Activated naive CD4-positive, alpha-beta T cell treated with anti-CD3 and anti-CD28 coated beads, Interleukin-2, amount 50 U/mL, for 24 hours (primary cell): ENCODE measurements around the gene BAHD1.
"Not testable (repeated sequence)": the region's sequence is repeated elsewhere in the genome, so short reads cannot be mapped to it uniquely, and the experiment has no call there.

Experiments
- H3K27ac Mint-ChIP-seq: one replicate; pipeline ENCODE4 v1.8.0; 2021; ENCODE audit warnings: mild to moderate bottlenecking, mixed read lengths
- H3K27me3 Mint-ChIP-seq: one replicate; pipeline ENCODE4 v1.8.0; 2021; ENCODE audit warnings: mixed read lengths
- H3K36me3 Mint-ChIP-seq: one replicate; pipeline ENCODE4 v1.8.0; 2021; ENCODE audit warnings: mixed read lengths
- H3K4me1 Mint-ChIP-seq: one replicate; pipeline ENCODE4 v1.8.0; 2021; ENCODE audit warnings: mixed read lengths
- H3K4me3 Mint-ChIP-seq: one replicate; pipeline ENCODE4 v1.8.0; 2021; ENCODE audit warnings: mild to moderate bottlenecking, mixed read lengths
- H3K9me3 Mint-ChIP-seq: one replicate; pipeline ENCODE4 v1.8.0; 2021; ENCODE audit warnings: mixed read lengths

Gene BAHD1

DNA sequence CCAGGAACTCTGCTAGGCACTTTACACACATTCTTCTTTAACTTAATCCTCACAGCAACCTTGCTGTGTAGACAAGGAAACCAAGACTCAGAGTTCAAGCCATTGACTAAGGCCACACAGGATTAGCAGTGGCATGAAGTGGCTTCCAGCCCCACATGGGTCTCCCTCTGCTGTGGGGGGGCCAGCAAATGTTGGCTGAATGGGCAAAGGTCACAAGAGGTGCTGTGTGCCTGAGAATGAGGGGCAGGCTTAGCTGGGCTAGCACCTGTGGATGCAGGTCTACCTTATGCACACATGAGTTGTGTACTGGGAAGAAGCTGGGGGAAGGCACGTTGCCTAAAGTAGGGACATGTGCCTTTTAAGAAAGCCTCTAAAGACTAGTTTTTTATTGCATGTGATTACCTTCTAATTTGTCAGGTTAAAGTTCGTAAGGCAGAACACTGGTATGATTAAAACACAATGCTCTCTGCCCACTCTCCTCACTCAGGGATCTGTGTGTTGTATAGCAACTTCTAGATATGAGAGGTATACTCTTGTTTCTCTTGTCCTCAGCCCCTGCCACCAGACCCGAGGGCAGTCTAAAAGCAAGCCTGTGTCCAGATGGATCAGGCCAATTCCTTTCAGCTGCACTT is 10.9 kb downstream of the BAHD1 start:
- H3K4me3 Mint-ChIP-seq = peak overlapping the region; percentile 51
- H3K36me3 Mint-ChIP-seq = peaks cover 3% of the 10 kb centered on the region
- no peaks in the 10 kb centered on the region for H3K27me3 Mint-ChIP-seq
- peaks cover 93% of the 10 kb centered on the region for H3K4me1 Mint-ChIP-seq
- H3K9me3 Mint-ChIP-seq = no peaks in the 10 kb centered on the region
- peak overlapping the region; percentile 67 for H3K27ac Mint-ChIP-seq

GRCh38 chr15:40452296-40453090 is 11.7 kb downstream of the BAHD1 start:
- H3K9me3 Mint-ChIP-seq = no peaks in the 10 kb centered on the region

DNA sequence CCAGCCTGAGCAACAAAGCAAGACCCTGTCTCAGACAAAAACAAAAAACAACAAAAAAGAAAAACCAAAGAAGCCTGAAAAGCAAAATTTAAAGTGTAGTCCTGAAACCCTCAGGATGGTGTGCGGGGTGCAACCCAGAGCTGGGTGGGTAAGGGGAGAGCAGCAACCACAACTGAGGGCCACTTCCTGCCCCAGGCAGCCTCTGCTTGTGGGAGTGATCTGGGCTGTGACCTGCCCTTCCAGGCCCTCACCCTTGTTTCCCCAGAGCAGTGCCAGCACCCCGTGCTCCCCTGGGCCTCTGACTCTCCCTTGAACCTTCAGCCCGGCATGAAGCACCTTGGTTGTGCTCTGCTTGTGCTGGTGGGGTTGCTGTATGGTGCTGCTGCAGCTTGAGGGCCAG is 13.2 kb downstream of the BAHD1 start:
- not testable (repeated sequence) for H3K9me3 Mint-ChIP-seq, H3K36me3 Mint-ChIP-seq, H3K27me3 Mint-ChIP-seq
- Mint-ChIP-seq H3K27ac (peak overlapping the region; percentile 57), H3K4me3 (peak overlapping the region; percentile 71), H3K4me1 (peaks cover 91% of the 10 kb centered on the region)

More at GRCh38 chr15:40452296-40453090, 11.7 kb downstream of the BAHD1 start:
- no peaks in the 10 kb centered on the region for H3K27me3 Mint-ChIP-seq
- peak overlapping the region; percentile 67 for H3K27ac Mint-ChIP-seq
- H3K4me1 Mint-ChIP-seq = peaks cover 96% of the 10 kb centered on the region
- peak overlapping the region; percentile 71 for H3K4me3 Mint-ChIP-seq
- peaks cover 3% of the 10 kb centered on the region for H3K36me3 Mint-ChIP-seq

GRCh38 chr15:40454904-40455391 is 14.2 kb downstream of the BAHD1 start:
- Mint-ChIP-seq H3K9me3 (no peaks in the 10 kb centered on the region), H3K4me3 (peak overlapping the region; percentile 76), H3K27ac (peak overlapping the region; percentile 76), H3K4me1 (peaks cover 81% of the 10 kb centered on the region), H3K27me3 (no peaks in the 10 kb centered on the region), H3K36me3 (no peaks in the 10 kb centered on the region)

DNA sequence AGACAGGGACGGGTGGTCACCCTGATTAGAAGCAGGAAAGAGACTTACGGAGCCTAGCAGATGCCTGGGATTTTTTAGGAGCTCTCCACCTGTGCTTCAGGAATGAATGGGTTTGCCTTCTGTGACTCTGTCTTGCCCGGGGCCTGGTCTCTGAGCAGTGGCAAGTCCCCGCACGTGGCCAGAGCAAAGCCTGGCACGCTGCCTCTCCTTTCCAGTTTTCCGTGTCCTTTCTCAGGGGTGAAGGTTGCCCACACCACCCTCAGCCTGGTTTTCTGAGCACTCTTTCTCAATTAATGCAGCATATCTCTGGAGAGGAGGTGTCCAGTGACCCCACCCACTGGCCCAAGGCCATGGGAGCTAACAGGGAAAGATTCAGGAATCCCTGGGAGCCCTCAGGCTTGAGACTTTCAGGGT is 15.6 kb downstream of the BAHD1 start:
- Mint-ChIP-seq H3K27me3 (no peaks in the 10 kb centered on the region), H3K9me3 (no peaks in the 10 kb centered on the region), H3K27ac (peak overlapping the region; percentile 1), H3K4me1 (peaks cover 67% of the 10 kb centered on the region), H3K4me3 (no peak overlapping the region), H3K36me3 (no peaks in the 10 kb centered on the region)

DNA sequence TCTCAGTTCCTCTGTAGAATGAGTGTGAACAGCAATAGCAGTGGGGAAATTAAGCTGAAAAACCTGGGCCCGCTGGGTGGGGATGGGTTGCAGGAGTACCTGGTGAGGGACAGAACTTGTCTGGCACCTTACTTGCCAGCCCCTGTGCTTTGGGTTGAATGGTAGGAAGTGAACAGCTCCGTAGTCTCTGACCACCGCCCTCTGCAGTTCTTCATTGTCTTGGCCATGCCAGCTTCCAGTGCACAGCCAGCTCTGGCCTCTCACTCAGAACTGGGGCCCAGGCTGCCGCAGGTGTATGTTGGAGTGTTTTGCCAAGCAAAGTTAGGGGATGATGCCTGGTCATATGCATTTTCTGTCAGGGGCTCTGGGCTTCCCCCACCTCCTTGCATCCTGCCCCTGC is 16.0 kb downstream of the BAHD1 start:
- Mint-ChIP-seq H3K36me3 (no peaks in the 10 kb centered on the region), H3K27me3 (no peaks in the 10 kb centered on the region), H3K4me3 (peak overlapping the region; percentile 47), H3K9me3 (no peaks in the 10 kb centered on the region), H3K4me1 (peaks cover 63% of the 10 kb centered on the region), H3K27ac (peak overlapping the region; percentile 59)

- Mint-ChIP-seq H3K36me3 (no peaks in the 10 kb centered on the region), H3K9me3 (no peaks in the 10 kb centered on the region), H3K4me3 (no peak overlapping the region), H3K27me3 (no peaks in the 10 kb centered on the region), H3K27ac (no peak overlapping the region), H3K4me1 (peaks cover 43% of the 10 kb centered on the region)
Measured at GRCh38 chr15:40458495-40459371, 18.0 kb downstream of the BAHD1 start.

GRCh38 chr15:40459391-40460015 is 18.8 kb downstream of the BAHD1 start:
- Mint-ChIP-seq H3K36me3 (no peaks in the 10 kb centered on the region), H3K9me3 (no peaks in the 10 kb centered on the region), H3K4me1 (peaks cover 35% of the 10 kb centered on the region), H3K27me3 (no peaks in the 10 kb centered on the region), H3K27ac (no peak overlapping the region), H3K4me3 (no peak overlapping the region)

DNA sequence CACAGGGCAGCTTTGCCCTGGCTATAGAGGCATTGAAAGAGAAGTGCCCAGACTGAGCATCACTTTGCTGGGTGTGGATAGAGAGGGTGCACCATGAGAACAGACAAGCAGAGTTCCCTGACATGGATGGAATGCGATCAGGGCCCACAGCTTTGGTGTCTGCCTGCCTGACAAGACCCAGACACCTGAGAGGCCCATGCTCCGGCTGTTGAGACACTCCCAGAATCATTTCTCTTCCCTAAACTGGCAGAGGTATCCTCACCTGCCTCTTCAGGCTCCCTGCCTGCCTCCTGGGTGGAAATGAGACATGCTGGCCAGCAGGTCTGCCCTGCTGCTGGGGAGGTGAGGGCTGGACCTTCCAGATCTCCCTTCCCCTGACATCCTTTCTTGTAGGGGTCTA is 19.7 kb downstream of the BAHD1 start:
- no peaks in the 10 kb centered on the region for H3K9me3 Mint-ChIP-seq
- H3K4me1 Mint-ChIP-seq = peaks cover 26% of the 10 kb centered on the region
- H3K4me3 Mint-ChIP-seq = no peak overlapping the region
- H3K36me3 Mint-ChIP-seq = peaks cover under 1% of the 10 kb centered on the region
- no peak overlapping the region for H3K27ac Mint-ChIP-seq
- no peaks in the 10 kb centered on the region for H3K27me3 Mint-ChIP-seq

GRCh38 chr15:40461958-40462357 is 21.2 kb downstream of the BAHD1 start:
- no peak overlapping the region for H3K27ac Mint-ChIP-seq
- peaks cover 5% of the 10 kb centered on the region for H3K36me3 Mint-ChIP-seq
- no peaks in the 10 kb centered on the region for H3K27me3 Mint-ChIP-seq
- peaks cover 16% of the 10 kb centered on the region for H3K4me1 Mint-ChIP-seq
- no peaks in the 10 kb centered on the region for H3K9me3 Mint-ChIP-seq
- no peak overlapping the region for H3K4me3 Mint-ChIP-seq

DNA sequence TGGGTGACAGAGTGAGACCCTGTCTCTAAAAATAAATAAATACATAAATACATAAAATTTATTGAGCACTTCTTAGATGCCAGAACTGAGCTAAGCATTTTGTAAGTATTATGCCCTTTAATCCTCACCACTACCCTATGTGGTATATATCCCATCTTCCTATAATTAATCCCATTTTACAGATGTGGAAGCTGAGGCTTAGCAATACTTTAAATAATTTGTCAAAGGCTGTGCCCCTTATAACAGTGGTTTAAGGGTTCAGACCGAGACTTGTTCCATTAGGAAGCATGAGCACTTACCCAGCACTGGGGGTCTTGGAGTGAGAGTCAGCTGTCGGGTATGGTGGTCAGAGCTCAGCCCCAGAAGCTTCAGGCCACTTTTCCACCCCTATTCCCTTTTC is 22.5 kb downstream of the BAHD1 start:
- H3K9me3 Mint-ChIP-seq = no peaks in the 10 kb centered on the region
- H3K4me3 Mint-ChIP-seq = no peak overlapping the region
- H3K27ac Mint-ChIP-seq = no peak overlapping the region
- H3K27me3 Mint-ChIP-seq = no peaks in the 10 kb centered on the region
- H3K4me1 Mint-ChIP-seq = peaks cover 13% of the 10 kb centered on the region
- peaks cover 5% of the 10 kb centered on the region for H3K36me3 Mint-ChIP-seq

GRCh38 chr15:40463886-40464545 is 23.3 kb downstream of the BAHD1 start:
- Mint-ChIP-seq H3K27ac (no peak overlapping the region), H3K27me3 (no peaks in the 10 kb centered on the region), H3K4me1 (peaks cover 13% of the 10 kb centered on the region), H3K36me3 (peaks cover 5% of the 10 kb centered on the region), H3K4me3 (no peak overlapping the region), H3K9me3 (no peaks in the 10 kb centered on the region)

DNA sequence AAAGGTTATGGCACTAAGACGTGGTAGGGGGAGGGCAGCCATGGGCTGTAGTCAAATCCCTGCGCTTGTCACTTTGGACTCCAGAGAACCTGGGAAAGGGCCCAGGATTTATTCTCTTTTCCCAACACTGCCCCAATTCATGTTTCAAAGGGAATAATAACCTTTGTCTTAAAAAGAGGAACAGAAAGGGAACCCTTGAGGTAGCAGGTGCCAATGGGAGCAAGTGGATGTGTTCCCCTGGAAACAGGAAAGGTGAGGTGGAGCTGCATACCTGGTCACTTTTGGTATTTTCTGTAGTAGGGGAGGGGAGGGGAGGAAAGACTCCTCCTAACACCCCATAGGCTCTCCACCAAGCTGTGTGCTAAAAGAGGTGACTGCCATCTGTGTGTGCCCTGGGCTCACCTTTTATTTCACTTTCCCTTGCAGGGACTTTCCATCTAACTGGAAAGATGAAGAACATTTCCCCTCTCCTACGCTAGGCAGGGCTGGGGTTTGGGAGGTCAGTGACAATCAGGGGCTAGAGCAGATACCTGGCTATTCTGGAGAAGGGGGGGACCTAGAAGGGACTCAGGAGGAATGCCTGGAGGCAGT is 23.9 kb downstream of the BAHD1 start:
- no peaks in the 10 kb centered on the region for H3K9me3 Mint-ChIP-seq
- peaks cover 20% of the 10 kb centered on the region for H3K4me1 Mint-ChIP-seq
- no peak overlapping the region for H3K27ac Mint-ChIP-seq
- H3K4me3 Mint-ChIP-seq = no peak overlapping the region
- no peaks in the 10 kb centered on the region for H3K27me3 Mint-ChIP-seq
- peaks cover 5% of the 10 kb centered on the region for H3K36me3 Mint-ChIP-seq

DNA sequence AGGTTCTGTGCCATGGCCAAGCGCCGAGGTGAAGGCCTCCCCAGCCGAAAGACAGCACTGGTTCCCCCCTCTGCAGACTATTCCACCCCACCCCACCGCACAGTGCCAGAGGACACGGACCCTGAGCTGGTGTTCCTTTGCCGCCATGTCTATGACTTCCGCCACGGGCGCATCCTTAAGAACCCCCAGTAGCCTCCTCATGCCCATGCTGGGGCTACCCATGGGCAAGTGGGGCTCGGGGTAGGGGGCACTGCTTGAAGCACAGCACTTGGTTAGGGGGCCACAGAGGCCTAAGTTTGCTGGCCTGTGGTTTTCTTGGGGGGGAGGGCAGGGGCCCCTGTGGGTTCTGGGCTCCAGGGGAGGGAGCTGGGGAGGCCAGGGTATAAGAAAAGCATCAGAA is 25.2 kb downstream of the BAHD1 start:
- Mint-ChIP-seq H3K27ac (no peak overlapping the region), H3K27me3 (no peaks in the 10 kb centered on the region), H3K36me3 (peaks cover 5% of the 10 kb centered on the region), H3K4me3 (no peak overlapping the region), H3K9me3 (no peaks in the 10 kb centered on the region), H3K4me1 (peaks cover 26% of the 10 kb centered on the region)
